CD14-positive monocyte (primary cell): Measurements from ENCODE around the gene DESI1. TPM values are rescaled to one million over a fixed set of nuclear protein-coding genes. Genes with fewer than 3 reads are reported as not detected.
"Not testable (repeated sequence)": the region's sequence is repeated elsewhere in the genome, so short reads cannot be mapped to it uniquely, and the experiment has no call there.

ENCODE experiments used
- DNase-seq, 3 donors: peaks; one replicate each; pipeline ENCODE4 v3.0.0-alpha.2; 2011 to 2022
- H2AFZ ChIP-seq: 2 replicates; pipeline ENCODE4 v1.6.0; 2012; ENCODE audit warnings: mild to moderate bottlenecking, low read depth, low read length, inconsistent platforms; ENCODE audit not compliant: insufficient read depth, poor library complexity, severe bottlenecking
- H3K27ac ChIP-seq, 2 donors: 1 replicate in 1 of 2; 2 replicates in 1 of 2; pipeline ENCODE4 v1.5.1; 2012 to 2013; ENCODE audit warnings: low read length in 2 of 2, control low read depth in 1 of 2, inconsistent platforms in 1 of 2, low read depth in 1 of 2, mild to moderate bottlenecking in 1 of 2
- H3K27me3 ChIP-seq, 2 donors: one replicate each; pipeline versions ENCODE4 v1.6.0 to v1.6.1; 2011 to 2013; ENCODE audit warnings: low read length in 2 of 2; ENCODE audit not compliant: control insufficient read depth in 2 of 2, insufficient read depth in 2 of 2
- H3K36me3 ChIP-seq, 2 donors: replicated peaks in 1 of 2; 1 replicate in 1 of 2; 2 replicates in 1 of 2; pipeline versions ENCODE4 v1.5.1 to v1.6.1; 2012 to 2013; ENCODE audit warnings: low read length in 2 of 2, control low read depth in 1 of 2, inconsistent platforms in 1 of 2, mild to moderate bottlenecking in 1 of 2; ENCODE audit not compliant: insufficient read depth in 2 of 2, control insufficient read depth in 1 of 2
- H3K4me1 ChIP-seq, 2 donors: 1 replicate in 1 of 2; 2 replicates in 1 of 2; pipeline versions ENCODE4 v1.5.1 to v1.6.1; 2012 to 2013; ENCODE audit warnings: low read length in 2 of 2, control low read depth in 1 of 2, inconsistent platforms in 1 of 2, mild to moderate bottlenecking in 1 of 2, moderate library complexity in 1 of 2; ENCODE audit not compliant: insufficient read depth in 2 of 2, control insufficient read depth in 1 of 2
- H3K4me2 ChIP-seq: replicated peaks from 2 replicates; pipeline ENCODE3; 2012; ENCODE audit warnings: low read length, moderate library complexity, mild to moderate bottlenecking; ENCODE audit not compliant: poor library complexity, severe bottlenecking; ENCODE audit errors: extremely low read depth
- H3K4me3 ChIP-seq, 3 experiments: fragments of 200-600 bp in 1 of 3; sonication (generic) in 1 of 3; replicated peaks in 1 of 3; 1 replicate in 2 of 3; 2 replicates in 1 of 3; pipeline ENCODE4 v1.5.1; 2011 to 2013; ENCODE audit warnings: low read length in 3 of 3, mild to moderate bottlenecking in 3 of 3, control low read depth in 2 of 3, low read depth in 2 of 3, inconsistent platforms in 1 of 3, moderate library complexity in 1 of 3
- H3K79me2 ChIP-seq: 2 replicates; pipeline ENCODE4 v1.6.0; 2012; ENCODE audit warnings: mild to moderate bottlenecking, control low read depth, inconsistent platforms, low read length, moderate library complexity; ENCODE audit not compliant: insufficient read depth
- H3K9ac ChIP-seq: 2 replicates; pipeline ENCODE4 v1.6.0; 2017; ENCODE audit warnings: low read length, mild to moderate bottlenecking; ENCODE audit not compliant: insufficient read depth, poor library complexity, severe bottlenecking
- H3K9me3 ChIP-seq, 2 donors: replicated peaks in 1 of 2; 1 replicate in 1 of 2; 2 replicates in 1 of 2; pipeline versions ENCODE4 v1.5.1 to v1.6.1; 2012 to 2013; ENCODE audit warnings: low read length in 2 of 2, control low read depth in 1 of 2; ENCODE audit not compliant: control insufficient read depth in 1 of 2, insufficient read depth in 1 of 2
- H4K20me1 ChIP-seq: 2 replicates; pipeline ENCODE4 v1.6.0; 2012; ENCODE audit warnings: mild to moderate bottlenecking, low read length, control low read depth, moderate library complexity; ENCODE audit not compliant: insufficient read depth
- H3K27ac Mint-ChIP-seq, 7 donors: one replicate each; pipeline ENCODE4 v1.8.0; 2020; ENCODE audit warnings: mild to moderate bottlenecking in 7 of 7, mixed read lengths in 7 of 7, moderate library complexity in 6 of 7, inconsistent platforms in 2 of 7
- H3K27me3 Mint-ChIP-seq, 3 donors: one replicate each; pipeline ENCODE4 v1.8.0; 2021 to 2022; ENCODE audit warnings: low read depth in 3 of 3, mild to moderate bottlenecking in 3 of 3, mixed read lengths in 3 of 3, moderate library complexity in 3 of 3, inconsistent platforms in 1 of 3
- H3K36me3 Mint-ChIP-seq, 2 donors: one replicate each; pipeline ENCODE4 v1.8.0; 2020; ENCODE audit warnings: mixed read lengths in 2 of 2, inconsistent platforms in 1 of 2, mild to moderate bottlenecking in 1 of 2
- H3K4me1 Mint-ChIP-seq: one replicate; pipeline ENCODE4 v1.8.0; 2020; ENCODE audit warnings: mild to moderate bottlenecking, mixed read lengths
- H3K4me3 Mint-ChIP-seq, 2 donors: one replicate each; pipeline ENCODE4 v1.8.0; 2020; ENCODE audit warnings: mild to moderate bottlenecking in 2 of 2, mixed read lengths in 2 of 2, moderate library complexity in 1 of 2
- H3K9me3 Mint-ChIP-seq, 7 donors: one replicate each; pipeline ENCODE4 v1.8.0; 2020 to 2022; ENCODE audit warnings: mixed read lengths in 7 of 7, mild to moderate bottlenecking in 6 of 7, moderate library complexity in 6 of 7, inconsistent platforms in 2 of 7
- WGBS: methylation state at CpG from one replicate; pipeline ENCODE4 v1.1.5; 2013; ENCODE audit warnings: missing lambda C conversion rate; ENCODE audit not compliant: insufficient coverage; 5-methylcytosine and 5-hydroxymethylcytosine counted together
- intact Hi-C, 2 donors: fragments of 100-400 bp; cut with micrococcal nuclease; formaldehyde crosslinking; loops; one replicate each; pipeline versions ENCODE4 v1.15.0 to v1.15.1; 2023
- polyA plus RNA-seq, 3 donors: library from polyadenylated mRNA; depleted of rRNA in 1 of 3; unstranded in 2 of 3; stranded (reverse) in 1 of 3; fragments of 300-500 nt in 2 of 3; fragments of >200 nt in 1 of 3; fragmentation: Illumina TruSeq in 2 of 3; gene quantifications; 1 replicate in 2 of 3; 2 replicates in 1 of 3; pipeline ENCODE4 v1.2.3, GENCODE V29; 2012 to 2021
- TF ChIP-seq, protein P1 (sequence below): fragments of 200-600 bp; IDR thresholded peaks from one replicate; pipeline ENCODE4 v1.8.0; 2022; ENCODE audit warnings: antibody characterized with exemption, mild to moderate bottlenecking

The DESI1 gene
- polyA plus RNA-seq, 3 donors, result 15.8 to 33.7 (median 31.5) TPM

- Histone ChIP-seq H3K9me3 (no peaks in the 10 kb centered on the region), H3K79me2 (no peaks in the 10 kb centered on the region), H3K4me1 (no peaks in the 10 kb centered on the region), H2AFZ (no peak overlapping the region), H3K36me3 (no peaks in the 10 kb centered on the region), H3K27ac (no peak overlapping the region), H3K9ac (no peak overlapping the region), H3K4me3 (no peak overlapping the region), H3K27me3 (peaks cover 0 to 31% of the 10 kb centered on the region in 2 donors), H4K20me1 (no peaks in the 10 kb centered on the region), H3K4me2 (no peak overlapping the region)
- H3K4me1 Mint-ChIP-seq, result no peaks in the 10 kb centered on the region
- peaks cover 34 to 59% (median 58%) of the 10 kb centered on the region in 3 donors for H3K27me3 Mint-ChIP-seq
- intact Hi-C loops, result no loop called here
- no peaks in the 10 kb centered on the region for H3K36me3 Mint-ChIP-seq
- H3K27ac Mint-ChIP-seq, result no peak overlapping the region
- DNase-seq, result no peak
- no peak overlapping the region for H3K4me3 Mint-ChIP-seq
- WGBS, result 79% methylated on average over 4 of the region's 6 CpGs
- no peaks in the 10 kb centered on the region for H3K9me3 Mint-ChIP-seq
- TF ChIP-seq, protein P1, sequence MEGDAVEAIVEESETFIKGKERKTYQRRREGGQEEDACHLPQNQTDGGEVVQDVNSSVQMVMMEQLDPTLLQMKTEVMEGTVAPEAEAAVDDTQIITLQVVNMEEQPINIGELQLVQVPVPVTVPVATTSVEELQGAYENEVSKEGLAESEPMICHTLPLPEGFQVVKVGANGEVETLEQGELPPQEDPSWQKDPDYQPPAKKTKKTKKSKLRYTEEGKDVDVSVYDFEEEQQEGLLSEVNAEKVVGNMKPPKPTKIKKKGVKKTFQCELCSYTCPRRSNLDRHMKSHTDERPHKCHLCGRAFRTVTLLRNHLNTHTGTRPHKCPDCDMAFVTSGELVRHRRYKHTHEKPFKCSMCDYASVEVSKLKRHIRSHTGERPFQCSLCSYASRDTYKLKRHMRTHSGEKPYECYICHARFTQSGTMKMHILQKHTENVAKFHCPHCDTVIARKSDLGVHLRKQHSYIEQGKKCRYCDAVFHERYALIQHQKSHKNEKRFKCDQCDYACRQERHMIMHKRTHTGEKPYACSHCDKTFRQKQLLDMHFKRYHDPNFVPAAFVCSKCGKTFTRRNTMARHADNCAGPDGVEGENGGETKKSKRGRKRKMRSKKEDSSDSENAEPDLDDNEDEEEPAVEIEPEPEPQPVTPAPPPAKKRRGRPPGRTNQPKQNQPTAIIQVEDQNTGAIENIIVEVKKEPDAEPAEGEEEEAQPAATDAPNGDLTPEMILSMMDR, result no peak
Measured at GRCh38 chr22:41560095-41560471, 60.8 kb downstream of the DESI1 start.

GRCh38 chr22:41558241-41558630 lies 62.6 kb downstream of the DESI1 start:
- not testable (repeated sequence) for H3K9ac ChIP-seq
- H3K27me3 ChIP-seq, result peaks cover 0 to 31% of the 10 kb centered on the region in 2 donors

More at GRCh38 chr22:41558241-41558630, 62.6 kb downstream of the DESI1 start:
- H3K36me3 Mint-ChIP-seq, DNase-seq, H3K4me3 ChIP-seq, H3K4me1 Mint-ChIP-seq, H2AFZ ChIP-seq, intact Hi-C loops, H3K79me2 ChIP-seq, H3K4me1 ChIP-seq, H3K27ac ChIP-seq, H3K9me3 Mint-ChIP-seq, H4K20me1 ChIP-seq, H3K36me3 ChIP-seq, H3K27ac Mint-ChIP-seq, H3K9me3 ChIP-seq, H3K4me2 ChIP-seq: not testable (repeated sequence)
- Mint-ChIP-seq H3K4me3 (peak overlapping the region in 1 of 2 donors; percentile 39), H3K27me3 (peaks cover 35 to 55% (median 46%) of the 10 kb centered on the region in 3 donors)
- 96% methylated on average over 7 of the region's 13 CpGs for WGBS
